MM.1S (cell line): ENCODE results near the gene CDK6.

Source experiments
- DNase-seq: peaks from one replicate; pipeline ENCODE4 v3.0.0-alpha.2; 2015
- H2AFZ ChIP-seq: fragments of 300-600 bp; sonication (generic); 2 replicates; pipeline ENCODE4 v1.6.0; 2016; ENCODE audit warnings: antibody characterized with exemption, low read length
- H3F3A ChIP-seq: fragments of 300-600 bp; sonication (generic); 2 replicates; pipeline ENCODE4 v1.6.1; 2016; ENCODE audit warnings: mild to moderate bottlenecking, antibody characterized with exemption, low read length, moderate library complexity, mixed read lengths; ENCODE audit not compliant: insufficient read depth
- H3K27ac ChIP-seq: fragments of 300-600 bp; sonication (generic); 2 replicates; pipeline ENCODE4 v1.5.1; 2016; ENCODE audit warnings: mild to moderate bottlenecking, low read length
- H3K27me3 ChIP-seq: fragments of 300-600 bp; sonication (generic); replicated peaks from 2 replicates; pipeline ENCODE4 v1.6.0; 2016; ENCODE audit warnings: low read length; ENCODE audit not compliant: insufficient read depth
- H3K36me3 ChIP-seq: fragments of 300-600 bp; sonication (generic); replicated peaks from 2 replicates; pipeline ENCODE4 v1.6.1; 2016; ENCODE audit warnings: mild to moderate bottlenecking, low read length, mixed read lengths; ENCODE audit not compliant: insufficient read depth
- H3K4me1 ChIP-seq: fragments of 300-600 bp; sonication (generic); 2 replicates; pipeline ENCODE4 v1.6.1; 2016; ENCODE audit warnings: low read length, mixed read lengths
- H3K4me2 ChIP-seq: fragments of 300-600 bp; sonication (generic); 2 replicates; pipeline ENCODE4 v1.6.0; 2016; ENCODE audit warnings: low read depth, low read length
- H3K4me3 ChIP-seq: fragments of 300-600 bp; sonication (generic); 2 replicates; pipeline ENCODE4 v1.5.1; 2016; ENCODE audit warnings: low read length, mixed read lengths
- H3K79me2 ChIP-seq: fragments of 300-600 bp; sonication (generic); 2 replicates; pipeline ENCODE4 v1.6.1; 2016; ENCODE audit warnings: mixed run types, low read length, mixed read lengths
- H3K9ac ChIP-seq: fragments of 300-600 bp; sonication (generic); 2 replicates; pipeline ENCODE4 v1.6.1; 2016; ENCODE audit warnings: low read length, mixed read lengths
- H3K9me2 ChIP-seq: fragments of 300-600 bp; sonication (generic); replicated peaks from 2 replicates; pipeline ENCODE4 v1.6.1; 2016; ENCODE audit warnings: mild to moderate bottlenecking, low read length, mixed read lengths; ENCODE audit not compliant: insufficient read depth
- H3K9me3 ChIP-seq: fragments of 300-600 bp; sonication (generic); replicated peaks from 2 replicates; pipeline ENCODE4 v1.6.1; 2016; ENCODE audit warnings: mild to moderate bottlenecking, low read length, mixed read lengths; ENCODE audit not compliant: insufficient read depth
- H4K20me1 ChIP-seq: fragments of 300-600 bp; sonication (generic); 2 replicates; pipeline ENCODE4 v1.6.1; 2016; ENCODE audit warnings: mild to moderate bottlenecking, low read length, moderate library complexity, mixed read lengths; ENCODE audit not compliant: insufficient read depth
- CTCF ChIP-seq: fragments of 300-600 bp; sonication (generic); IDR thresholded peaks from 2 replicates; pipeline ENCODE4 v1.5.1; 2016; ENCODE audit warnings: antibody characterized with exemption, low read length, mixed read lengths
- EZH2 ChIP-seq: fragments of 300-600 bp; sonication (generic); optimal IDR thresholded peaks from 2 replicates; pipeline ENCODE3; 2017; ENCODE audit warnings: low read depth, mild to moderate bottlenecking, antibody characterized with exemption, low read length, mixed read lengths
- EZH2phosphoT487 ChIP-seq: fragments of 300-600 bp; sonication (generic); IDR thresholded peaks from 2 replicates; pipeline ENCODE4 v1.6.1; 2018; ENCODE audit warnings: antibody characterized with exemption, low read length

CDK6 gene

GRCh38 chr7:92622685-92623084 is 213.7 kb downstream of the CDK6 start:
- Histone ChIP-seq H3K4me3 (no peak overlapping the region), H3K9me2 (no peaks in the 10 kb centered on the region), H3K27ac (peak overlapping the region; percentile 64; the same call in 1 of the 2 replicates), H3K9ac (peak overlapping the region; percentile 2; the same call in 1 of the 2 replicates), H4K20me1 (no peaks in the 10 kb centered on the region), H3K27me3 (no peaks in the 10 kb centered on the region), H2AFZ (no peak overlapping the region), H3K79me2 (peaks cover 52% of the 10 kb centered on the region), H3K4me1 (peaks cover 33% of the 10 kb centered on the region), H3K9me3 (no peaks in the 10 kb centered on the region), H3K36me3 (no peaks in the 10 kb centered on the region), H3K4me2 (peak overlapping the region; percentile 33), H3F3A (peaks cover 17% of the 10 kb centered on the region)
- no peak for DNase-seq
- no peak for TF ChIP-seq EZH2phosphoT487
- no peak for TF ChIP-seq CTCF
- TF ChIP-seq EZH2 = no peak

GRCh38 chr7:92622030-92622429 is 214.3 kb downstream of the CDK6 start:
- TF ChIP-seq CTCF = no peak
- TF ChIP-seq EZH2phosphoT487 = no peak
- TF ChIP-seq EZH2 = no peak
- H3K9ac ChIP-seq = peak overlapping the region; percentile 0; the same call in 1 of the 2 replicates
- peak; percentile 49 for DNase-seq
- peaks cover 33% of the 10 kb centered on the region for H3K4me1 ChIP-seq
- peak overlapping the region; percentile 64; the same call in 1 of the 2 replicates for H3K27ac ChIP-seq
- no peaks in the 10 kb centered on the region for H3K9me3 ChIP-seq
- H3K79me2 ChIP-seq = peaks cover 46% of the 10 kb centered on the region
- no peak overlapping the region for H3K4me3 ChIP-seq
- H3F3A ChIP-seq = peaks cover 17% of the 10 kb centered on the region
- H3K9me2 ChIP-seq = no peaks in the 10 kb centered on the region
- peak overlapping the region; percentile 33 for H3K4me2 ChIP-seq
- H3K27me3 ChIP-seq = no peaks in the 10 kb centered on the region
- no peaks in the 10 kb centered on the region for H4K20me1 ChIP-seq
- no peaks in the 10 kb centered on the region for H3K36me3 ChIP-seq
- no peak overlapping the region for H2AFZ ChIP-seq

GRCh38 chr7:92621561-92622023 is 214.8 kb downstream of the CDK6 start:
- peaks cover 33% of the 10 kb centered on the region for H3K4me1 ChIP-seq
- no peak overlapping the region for H3K4me3 ChIP-seq
- H2AFZ ChIP-seq = no peak overlapping the region
- H3K9me2 ChIP-seq = no peaks in the 10 kb centered on the region
- H3K4me2 ChIP-seq = peak overlapping the region; percentile 33; the same call in 1 of the 2 replicates
- no peaks in the 10 kb centered on the region for H3K36me3 ChIP-seq
- TF ChIP-seq CTCF (no peak), EZH2 (no peak), EZH2phosphoT487 (no peak)
- H3F3A ChIP-seq = peaks cover 17% of the 10 kb centered on the region
- peaks cover 43% of the 10 kb centered on the region for H3K79me2 ChIP-seq
- H3K9me3 ChIP-seq = no peaks in the 10 kb centered on the region
- peak overlapping the region; percentile 64 for H3K27ac ChIP-seq
- no peaks in the 10 kb centered on the region for H4K20me1 ChIP-seq
- DNase-seq = no peak
- H3K9ac ChIP-seq = peak overlapping the region; percentile 0; the same call in 1 of the 2 replicates
- H3K27me3 ChIP-seq = no peaks in the 10 kb centered on the region
